Endothelial cell of umbilical vein (primary cell): Measurements from ENCODE around the gene DTD1. TPM values are rescaled to one million over a fixed set of nuclear protein-coding genes. Genes with fewer than 3 reads are reported as not detected.

Experiments used
- BruUV-seq: library from RNA; stranded (reverse); fragments of 400-500 nt; replicated peaks from 2 replicates; lab custom pipeline; 2021; lab: Mats Ljungman, UMichigan
- CTCF ChIA-PET: fragments of 300-600, 350-600 bp; sonication (Branson Sonifier 250); formaldehyde crosslinking; loops from one replicate; lab custom pipeline; 2021; ENCODE audit warnings: antibody characterized with exemption, inconsistent platforms; lab: Charles Lee
- POLR2A ChIA-PET: fragments of 300-600, 350-600 bp; sonication (Branson Sonifier 250); formaldehyde crosslinking; loops from one replicate; lab custom pipeline; 2021; ENCODE audit warnings: antibody characterized with exemption, inconsistent platforms; lab: Charles Lee
- DNase-seq: peaks from one replicate; pipeline ENCODE4 v3.0.0-alpha.2; 2011; ENCODE audit warnings: low read depth, low spot score
- FAIRE-seq: peaks from 2 replicates; lab custom pipeline; 2011; peaks lifted over from hg19 to GRCh38; lab: Jason Lieb, UNC
- H2AFZ ChIP-seq: 2 replicates; pipeline ENCODE4 v1.6.0; 2012; ENCODE audit warnings: low read depth, low read length, control low read depth, inconsistent platforms
- H3K27ac ChIP-seq: 2 replicates; pipeline ENCODE4 v1.5.1; 2011; ENCODE audit warnings: low read depth, mild to moderate bottlenecking, control low read depth, low read length, moderate library complexity; ENCODE audit not compliant: insufficient read depth
- H3K27me3 ChIP-seq, 2 experiments: 2 replicates each; pipeline versions ENCODE4 v1.6.0 to v1.6.1; 2011; ENCODE audit warnings: low read length in 2 of 2, mixed read lengths in 1 of 2; ENCODE audit not compliant: control insufficient read depth in 2 of 2, insufficient read depth in 2 of 2
- H3K36me3 ChIP-seq, 2 experiments: 2 replicates in 1 of 2; 3 replicates in 1 of 2; pipeline ENCODE4 v1.5.1; 2011; ENCODE audit warnings: low read length in 2 of 2, mild to moderate bottlenecking in 1 of 2, moderate library complexity in 1 of 2; ENCODE audit not compliant: control insufficient read depth in 2 of 2, insufficient read depth in 2 of 2; ENCODE audit errors: extremely low read depth in 1 of 2
- H3K4me1 ChIP-seq: 3 replicates; pipeline ENCODE4 v1.5.1; 2011; ENCODE audit warnings: mild to moderate bottlenecking, low read length; ENCODE audit not compliant: control insufficient read depth, insufficient read depth; ENCODE audit errors: extremely low read depth
- H3K4me2 ChIP-seq: 2 replicates; pipeline ENCODE4 v1.6.1; 2011; ENCODE audit warnings: low read length, control low read depth, mixed read lengths; ENCODE audit not compliant: insufficient read depth
- H3K4me3 ChIP-seq, 3 experiments: fragments of 200-600 bp in 1 of 3; sonication (generic), shearing (Covaris generic) in 1 of 3; replicated peaks in 1 of 3; 2 replicates each; pipeline ENCODE4 v1.5.1; 2011 to 2016; ENCODE audit warnings: control low read depth in 3 of 3, low read length in 3 of 3, mild to moderate bottlenecking in 2 of 3, inconsistent platforms in 1 of 3, low read depth in 1 of 3, moderate library complexity in 1 of 3; ENCODE audit not compliant: insufficient read depth in 1 of 3
- H3K79me2 ChIP-seq: 2 replicates; pipeline ENCODE4 v1.6.0; 2012; ENCODE audit warnings: low read length, inconsistent platforms; ENCODE audit not compliant: control insufficient read depth, insufficient read depth
- H3K9ac ChIP-seq: replicated peaks from 2 replicates; pipeline ENCODE3; 2011; ENCODE audit warnings: low read length, control low read depth; ENCODE audit not compliant: insufficient read depth; ENCODE audit errors: extremely low read depth
- H3K9me1 ChIP-seq: replicated peaks from 3 replicates; pipeline ENCODE4 v1.6.0; 2011; ENCODE audit warnings: mild to moderate bottlenecking, low read length; ENCODE audit not compliant: control insufficient read depth, insufficient read depth; ENCODE audit errors: extremely low read depth
- H3K9me3 ChIP-seq: replicated peaks from 2 replicates; pipeline ENCODE4 v1.5.1; 2012; ENCODE audit warnings: low read length, inconsistent platforms; ENCODE audit not compliant: control insufficient read depth, insufficient read depth
- H4K20me1 ChIP-seq: replicated peaks from 2 replicates; pipeline ENCODE3; 2011; ENCODE audit warnings: mild to moderate bottlenecking, low read length; ENCODE audit not compliant: control insufficient read depth, insufficient read depth; ENCODE audit errors: extremely low read depth
- EZH2 ChIP-seq: IDR thresholded peaks from 2 replicates; pipeline ENCODE4 v1.6.1; 2012; ENCODE audit warnings: borderline replicate concordance, low read depth, mild to moderate bottlenecking, moderate library complexity, low read length, inconsistent platforms; ENCODE audit not compliant: severe bottlenecking
- FOS ChIP-seq: IDR thresholded peaks from 2 replicates; pipeline ENCODE4 v1.6.1; 2011; ENCODE audit warnings: mild to moderate bottlenecking, low read length, moderate library complexity, borderline replicate concordance; ENCODE audit not compliant: insufficient read depth
- GATA2 ChIP-seq: IDR thresholded peaks from 2 replicates; pipeline ENCODE4 v1.7.0; 2011; ENCODE audit warnings: low read depth, mild to moderate bottlenecking, moderate library complexity, mixed read lengths, low read length; ENCODE audit not compliant: insufficient read length, insufficient read depth
- JUN ChIP-seq: IDR thresholded peaks from 2 replicates; pipeline ENCODE4 v1.6.1; 2011; ENCODE audit warnings: borderline replicate concordance, low read depth; ENCODE audit not compliant: insufficient read length, insufficient read depth
- MAX ChIP-seq: IDR thresholded peaks from 2 replicates; pipeline ENCODE4 v1.6.1; 2011; ENCODE audit not compliant: insufficient read depth, insufficient read length
- MYC ChIP-seq: IDR thresholded peaks from one replicate; pipeline ENCODE4 v1.6.1; 2011; ENCODE audit warnings: mild to moderate bottlenecking, low read depth, low read length
- POLR2A ChIP-seq: IDR thresholded peaks from 2 replicates; pipeline ENCODE4 v1.6.1; 2012; ENCODE audit warnings: low read depth, mild to moderate bottlenecking, control low read depth, low read length
- POLR2AphosphoS5 ChIP-seq: IDR thresholded peaks from 2 replicates; pipeline ENCODE4 v1.6.1; 2012; ENCODE audit warnings: low read depth, mild to moderate bottlenecking, control low read depth, low read length, moderate library complexity; ENCODE audit not compliant: insufficient read depth
- dilution Hi-C: fragments of 300-500 bp; cut with MboI; formaldehyde crosslinking; loops from one replicate; pipeline ENCODE4 v1.15.0; 2019; ENCODE audit warnings: low sequenced_read_pairs; ENCODE audit not compliant: extremely low pct_ligation_motif_present
- intact Hi-C: fragments of 100-400 bp; cut with micrococcal nuclease; formaldehyde crosslinking; loops from one replicate; pipeline ENCODE4 v1.10.0; 2022
- polyA plus RNA-seq, 4 experiments: library from polyadenylated mRNA; depleted of rRNA in 3 of 4; stranded (reverse) in 3 of 4; unstranded in 1 of 4; fragments of >200 nt; gene quantifications; 2 replicates each; pipeline versions ENCODE4 v1.2.1 to v1.2.3, GENCODE V29; 2011 to 2012; ENCODE audit warnings: missing spikeins in 1 of 4
- total RNA-seq: library from RNA; stranded (reverse); gene quantifications from 2 replicates; pipeline ENCODE4 v1.2.3, GENCODE V29; 2021
- TF ChIP-seq, protein P1 (sequence below), 2 donors: IDR thresholded peaks; 1 replicate in 1 of 2; 2 replicates in 1 of 2; pipeline ENCODE4 v1.5.1; 2011; ENCODE audit warnings: low read length in 2 of 2, mild to moderate bottlenecking in 2 of 2, moderate library complexity in 2 of 2, control low read depth in 1 of 2, inconsistent platforms in 1 of 2, low read depth in 1 of 2; ENCODE audit not compliant: insufficient read depth in 1 of 2; ENCODE audit errors: extremely low read depth in 1 of 2

The DTD1 gene
- total and polyA plus RNA-seq, 2 donors (not counting 3 experiments of a cell fraction or from before 2014, with no cell fraction given), result 48.2 to 50.8 TPM

DNA sequence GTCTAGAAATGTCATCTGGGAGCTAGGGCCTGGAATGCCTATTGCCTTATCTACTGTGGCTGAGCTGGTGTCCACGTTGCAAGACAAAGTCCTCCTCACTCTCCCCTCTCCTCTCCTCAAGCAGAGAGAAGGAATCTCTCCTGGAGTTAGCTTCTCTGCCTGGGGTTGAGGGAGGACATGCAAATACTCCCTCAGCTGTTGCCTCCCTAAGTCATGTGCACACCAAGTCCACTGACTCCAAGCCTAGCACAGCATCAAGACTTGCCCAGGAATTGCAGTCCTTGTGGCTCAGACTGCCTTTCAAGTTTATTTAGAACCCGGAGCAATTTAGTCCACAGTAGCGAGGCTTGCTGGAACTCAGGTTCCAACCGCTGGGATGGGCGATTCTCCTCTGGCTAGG lies 187.8 kb downstream of the DTD1 start:
- Histone ChIP-seq H4K20me1 (no peaks in the 10 kb centered on the region), H2AFZ (no peak overlapping the region), H3K79me2 (no peaks in the 10 kb centered on the region), H3K27me3 (peaks cover 0 to 2% of the 10 kb centered on the region in 2 experiments), H3K36me3 (no peaks in the 10 kb centered on the region), H3K9ac (no peak overlapping the region), H3K9me3 (no peaks in the 10 kb centered on the region), H3K4me1 (no peaks in the 10 kb centered on the region), H3K27ac (no peak overlapping the region), H3K9me1 (no peaks in the 10 kb centered on the region), H3K4me2 (no peak overlapping the region), H3K4me3 (no peak overlapping the region)
- no peak for FAIRE-seq
- intact Hi-C loops, result no loop called here
- ChIA-PET POLR2A (no interaction called here), CTCF (no interaction called here)
- no peak for TF ChIP-seq GATA2
- TF ChIP-seq, protein P1, sequence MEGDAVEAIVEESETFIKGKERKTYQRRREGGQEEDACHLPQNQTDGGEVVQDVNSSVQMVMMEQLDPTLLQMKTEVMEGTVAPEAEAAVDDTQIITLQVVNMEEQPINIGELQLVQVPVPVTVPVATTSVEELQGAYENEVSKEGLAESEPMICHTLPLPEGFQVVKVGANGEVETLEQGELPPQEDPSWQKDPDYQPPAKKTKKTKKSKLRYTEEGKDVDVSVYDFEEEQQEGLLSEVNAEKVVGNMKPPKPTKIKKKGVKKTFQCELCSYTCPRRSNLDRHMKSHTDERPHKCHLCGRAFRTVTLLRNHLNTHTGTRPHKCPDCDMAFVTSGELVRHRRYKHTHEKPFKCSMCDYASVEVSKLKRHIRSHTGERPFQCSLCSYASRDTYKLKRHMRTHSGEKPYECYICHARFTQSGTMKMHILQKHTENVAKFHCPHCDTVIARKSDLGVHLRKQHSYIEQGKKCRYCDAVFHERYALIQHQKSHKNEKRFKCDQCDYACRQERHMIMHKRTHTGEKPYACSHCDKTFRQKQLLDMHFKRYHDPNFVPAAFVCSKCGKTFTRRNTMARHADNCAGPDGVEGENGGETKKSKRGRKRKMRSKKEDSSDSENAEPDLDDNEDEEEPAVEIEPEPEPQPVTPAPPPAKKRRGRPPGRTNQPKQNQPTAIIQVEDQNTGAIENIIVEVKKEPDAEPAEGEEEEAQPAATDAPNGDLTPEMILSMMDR (IDR thresholded peaks at IDR 0.05; ENCODE audit: extremely low read depth in 1 of 2, insufficient read depth in 1 of 2, low read depth in 1 of 2, low read length in 2 of 2), result no peak
- no peak for TF ChIP-seq MAX
- TF ChIP-seq EZH2, result no peak
- TF ChIP-seq JUN, result no peak
- TF ChIP-seq POLR2AphosphoS5, result no peak
- no peak for TF ChIP-seq FOS
- no peak for TF ChIP-seq POLR2A
- TF ChIP-seq MYC, result no peak
- no TSS peak for BruUV-seq
- no peak for DNase-seq
- dilution Hi-C loops, result no loop called here
